ENCODE results near the gene WIPI1.

GRCh38 chr17:68453991-68454665 lies 3.2 kb downstream of the WIPI1 start:
- TF ChIP-seq CTCF (IDR thresholded peaks at IDR 0.05; ENCODE audit: poor library complexity) = no peak
- no peak for TF ChIP-seq EZH2 (IDR thresholded peaks at IDR 0.05; ENCODE audit: borderline replicate concordance)
- TF ChIP-seq EZH2phosphoT487 (IDR thresholded peaks at IDR 0.05; ENCODE audit: low read depth, severe bottlenecking, unreplicated experiment) = no peak
